ENCODE data around the gene PDE4D. TPM values are rescaled to one million over a fixed set of nuclear protein-coding genes. Genes with fewer than 3 reads are reported as not detected.

PDE4D gene
- total and polyA plus RNA-seq, 2 donors (not counting 3 experiments of a cell fraction or from before 2014, with no cell fraction given): 34.5 to 51.2 TPM

DNA sequence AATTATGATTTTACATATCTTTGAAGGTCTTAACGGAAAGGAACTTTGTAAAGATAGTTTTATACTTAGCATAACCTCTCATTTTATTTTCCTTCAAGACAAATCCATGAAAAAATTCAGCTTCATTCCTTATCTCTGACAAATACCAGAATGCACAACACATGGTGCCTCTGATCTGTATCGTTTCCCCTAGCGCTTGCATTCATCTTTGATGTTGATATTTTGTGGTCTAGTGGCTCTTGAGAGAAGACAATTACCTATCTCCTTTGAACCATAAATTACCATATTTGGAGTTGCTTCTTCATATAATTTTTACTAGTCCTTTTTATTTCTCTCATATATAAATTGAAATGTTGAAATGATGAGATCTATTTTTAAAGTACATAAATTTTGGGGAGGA lies 551.3 kb downstream of the PDE4D start:
- Histone ChIP-seq H3K27ac (ENCODE audit: insufficient read depth, low read depth, low read length) (no peak overlapping the region), H3K4me3 (replicated peaks in 1 of 3; ENCODE audit: insufficient read depth in 1 of 3, low read depth in 1 of 3, low read length in 3 of 3) (no peak overlapping the region), H4K20me1 (replicated peaks; ENCODE audit: control insufficient read depth, extremely low read depth, insufficient read depth, low read length) (no peaks in the 10 kb centered on the region), H3K79me2 (ENCODE audit: control insufficient read depth, insufficient read depth, low read length) (no peaks in the 10 kb centered on the region), H3K9me1 (replicated peaks; ENCODE audit: control insufficient read depth, extremely low read depth, insufficient read depth, low read length) (no peaks in the 10 kb centered on the region), H3K36me3 (ENCODE audit: control insufficient read depth in 2 of 2, extremely low read depth in 1 of 2, insufficient read depth in 2 of 2, low read length in 2 of 2) (no peaks in the 10 kb centered on the region), H3K4me1 (ENCODE audit: control insufficient read depth, extremely low read depth, insufficient read depth, low read length) (no peaks in the 10 kb centered on the region), H3K4me2 (ENCODE audit: insufficient read depth, low read length) (no peak overlapping the region), H3K9me3 (replicated peaks; ENCODE audit: control insufficient read depth, insufficient read depth, low read length) (no peaks in the 10 kb centered on the region), H3K9ac (replicated peaks; ENCODE audit: extremely low read depth, insufficient read depth, low read length) (no peak overlapping the region), H3K27me3 (ENCODE audit: control insufficient read depth in 2 of 2, insufficient read depth in 2 of 2, low read length in 2 of 2) (no peaks in the 10 kb centered on the region), H2AFZ (ENCODE audit: low read depth, low read length) (no peak overlapping the region)
- CTCF ChIA-PET: interaction anchor here (1.4 to 1.6 kb wide), 2 partner anchors 8 to 13 kb away, joined by 3 to 4 read pairs; no protein-coding TSS in a partner anchor
- POLR2A ChIA-PET: no interaction called here
- dilution Hi-C loops (cut with MboI; ENCODE audit: extremely low pct_ligation_motif_present, low sequenced_read_pairs) (no loop called here), intact Hi-C loops (cut with micrococcal nuclease) (no loop called here)
- FAIRE-seq (no peak), DNase-seq (ENCODE audit: low read depth, low spot score) (no peak)
- BruUV-seq (replicated peaks): no TSS peak
- TF ChIP-seq POLR2AphosphoS5 (IDR thresholded peaks at IDR 0.05; ENCODE audit: insufficient read depth, low read depth, low read length) (no peak), GATA2 (IDR thresholded peaks at IDR 0.05; ENCODE audit: insufficient read depth, insufficient read length, low read depth, low read length) (no peak), JUN (IDR thresholded peaks at IDR 0.05; ENCODE audit: borderline replicate concordance, insufficient read depth, insufficient read length, low read depth) (no peak), EZH2 (IDR thresholded peaks at IDR 0.05; ENCODE audit: borderline replicate concordance, low read depth, low read length, severe bottlenecking) (no peak), FOS (IDR thresholded peaks at IDR 0.05; ENCODE audit: borderline replicate concordance, insufficient read depth, low read length) (no peak), POLR2A (IDR thresholded peaks at IDR 0.05; ENCODE audit: low read depth, low read length) (no peak), MYC (IDR thresholded peaks at IDR 0.05; ENCODE audit: low read depth, low read length) (no peak)
- TF ChIP-seq, protein P1, sequence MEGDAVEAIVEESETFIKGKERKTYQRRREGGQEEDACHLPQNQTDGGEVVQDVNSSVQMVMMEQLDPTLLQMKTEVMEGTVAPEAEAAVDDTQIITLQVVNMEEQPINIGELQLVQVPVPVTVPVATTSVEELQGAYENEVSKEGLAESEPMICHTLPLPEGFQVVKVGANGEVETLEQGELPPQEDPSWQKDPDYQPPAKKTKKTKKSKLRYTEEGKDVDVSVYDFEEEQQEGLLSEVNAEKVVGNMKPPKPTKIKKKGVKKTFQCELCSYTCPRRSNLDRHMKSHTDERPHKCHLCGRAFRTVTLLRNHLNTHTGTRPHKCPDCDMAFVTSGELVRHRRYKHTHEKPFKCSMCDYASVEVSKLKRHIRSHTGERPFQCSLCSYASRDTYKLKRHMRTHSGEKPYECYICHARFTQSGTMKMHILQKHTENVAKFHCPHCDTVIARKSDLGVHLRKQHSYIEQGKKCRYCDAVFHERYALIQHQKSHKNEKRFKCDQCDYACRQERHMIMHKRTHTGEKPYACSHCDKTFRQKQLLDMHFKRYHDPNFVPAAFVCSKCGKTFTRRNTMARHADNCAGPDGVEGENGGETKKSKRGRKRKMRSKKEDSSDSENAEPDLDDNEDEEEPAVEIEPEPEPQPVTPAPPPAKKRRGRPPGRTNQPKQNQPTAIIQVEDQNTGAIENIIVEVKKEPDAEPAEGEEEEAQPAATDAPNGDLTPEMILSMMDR (IDR thresholded peaks at IDR 0.05; ENCODE audit: extremely low read depth in 1 of 2, insufficient read depth in 1 of 2, low read depth in 1 of 2, low read length in 2 of 2): no peak
- TF ChIP-seq, protein P2, sequence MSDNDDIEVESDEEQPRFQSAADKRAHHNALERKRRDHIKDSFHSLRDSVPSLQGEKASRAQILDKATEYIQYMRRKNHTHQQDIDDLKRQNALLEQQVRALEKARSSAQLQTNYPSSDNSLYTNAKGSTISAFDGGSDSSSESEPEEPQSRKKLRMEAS (IDR thresholded peaks at IDR 0.05; ENCODE audit: insufficient read depth, insufficient read length): no peak

All from endothelial cell of umbilical vein (primary cell).